ENCODE measurements around the gene VIT.

The VIT gene

DNA sequence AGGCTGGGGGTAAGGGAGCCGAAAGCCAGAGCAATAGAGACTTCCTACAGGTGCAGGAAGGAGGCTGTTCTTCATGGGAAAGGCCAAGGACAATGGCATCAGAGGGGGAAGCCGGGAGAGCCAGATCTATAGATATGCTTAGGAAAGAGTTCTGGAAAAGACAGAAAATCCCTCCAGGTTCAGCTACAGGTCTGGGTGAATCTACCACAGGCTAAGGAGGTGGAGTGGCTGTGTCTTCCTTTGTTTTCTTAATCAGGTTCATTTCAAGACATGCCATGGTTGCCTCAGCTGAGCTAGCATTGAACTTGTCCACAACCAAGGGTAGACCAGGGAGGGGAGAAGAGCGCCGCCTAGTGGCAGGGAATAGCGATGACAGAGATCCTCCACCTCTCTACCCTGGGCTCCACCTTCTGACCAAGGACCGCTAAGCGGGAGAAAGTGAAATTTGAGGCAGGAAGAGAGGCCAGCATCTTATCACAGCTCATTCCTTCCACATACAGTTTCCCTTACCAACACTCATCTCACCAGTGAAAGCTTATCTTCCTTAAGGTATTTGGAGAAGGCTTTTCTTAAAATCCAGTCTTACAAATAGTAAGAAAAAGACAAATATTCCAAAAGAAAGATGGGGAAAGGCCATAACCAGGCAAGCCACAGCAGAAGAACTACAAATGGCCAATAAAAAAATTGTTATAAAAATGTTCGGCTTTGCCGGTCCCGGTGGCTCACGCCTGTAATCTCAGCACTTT is 74.2 kb downstream of the VIT start:
- H3K27ac ChIP-seq, result no peak overlapping the region

DNA sequence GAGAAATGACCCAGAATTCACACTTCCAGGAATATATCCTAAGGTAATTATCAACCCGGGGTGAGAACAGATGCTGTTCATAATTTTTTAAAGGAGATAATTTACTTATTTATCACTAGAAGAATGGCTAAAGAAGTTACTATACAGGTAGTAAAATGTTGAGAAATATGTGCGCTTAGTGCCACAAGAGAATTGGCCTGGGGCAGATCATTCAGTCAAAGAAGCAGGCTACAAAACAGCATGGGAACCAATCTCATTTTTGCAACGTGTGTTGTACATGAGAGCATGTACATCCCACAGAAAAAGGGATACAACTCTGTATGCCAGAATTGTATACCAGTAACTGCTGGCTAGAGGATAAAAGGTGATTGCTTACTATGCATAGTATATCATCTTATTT is 75.2 kb downstream of the VIT start:
- H3K27ac ChIP-seq, result no peak overlapping the region
- TF ChIP-seq CTCF (conservative IDR thresholded peaks at IDR 0.05), result no peak

More for the DNA sequence above, 74.2 kb downstream of the VIT start:
- TF ChIP-seq CTCF (conservative IDR thresholded peaks at IDR 0.05), result peak; percentile 50

- H3K27ac ChIP-seq, result no peak overlapping the region
- TF ChIP-seq CTCF (conservative IDR thresholded peaks at IDR 0.05), result no peak
Observed at GRCh38 chr2:36773947-36774346, 77.4 kb downstream of the VIT start.

- no peak overlapping the region for H3K27ac ChIP-seq
- no peak for TF ChIP-seq CTCF (conservative IDR thresholded peaks at IDR 0.05)
Observed at GRCh38 chr2:36775261-36775660, 78.8 kb downstream of the VIT start.

- no peak overlapping the region for H3K27ac ChIP-seq
- TF ChIP-seq CTCF (conservative IDR thresholded peaks at IDR 0.05), result no peak
Observed at GRCh38 chr2:36775806-36776205, 79.3 kb downstream of the VIT start.

- no peak overlapping the region for H3K27ac ChIP-seq
- TF ChIP-seq CTCF (conservative IDR thresholded peaks at IDR 0.05), result no peak
Observed at GRCh38 chr2:36777272-36777671, 80.8 kb downstream of the VIT start.

GRCh38 chr2:36777788-36778187 is 81.3 kb downstream of the VIT start:
- H3K27ac ChIP-seq, result no peak overlapping the region
- TF ChIP-seq CTCF (conservative IDR thresholded peaks at IDR 0.05), result peak; percentile 57

Measured in VCaP (cell line).